Dermis microvascular lymphatic vessel endothelial cell (primary cell): ENCODE results near the gene C1orf74. TPM values are rescaled to one million over a fixed set of nuclear protein-coding genes. Genes with fewer than 3 reads are reported as not detected.

Experiments used
- DNase-seq, 2 donors: peaks; one replicate each; pipeline versions ENCODE4 v3.0.0 to v3.0.0-alpha.2; 2010; ENCODE audit warnings: low read depth in 2 of 2
- total RNA-seq: library from RNA; depleted of rRNA; stranded (reverse); fragments of >200 nt; gene quantifications from 2 replicates; pipeline ENCODE4 v1.2.1, GENCODE V29; 2014

Gene C1orf74
- total RNA-seq, 1 donor from 2014 or later, result 2.1 TPM

DNA sequence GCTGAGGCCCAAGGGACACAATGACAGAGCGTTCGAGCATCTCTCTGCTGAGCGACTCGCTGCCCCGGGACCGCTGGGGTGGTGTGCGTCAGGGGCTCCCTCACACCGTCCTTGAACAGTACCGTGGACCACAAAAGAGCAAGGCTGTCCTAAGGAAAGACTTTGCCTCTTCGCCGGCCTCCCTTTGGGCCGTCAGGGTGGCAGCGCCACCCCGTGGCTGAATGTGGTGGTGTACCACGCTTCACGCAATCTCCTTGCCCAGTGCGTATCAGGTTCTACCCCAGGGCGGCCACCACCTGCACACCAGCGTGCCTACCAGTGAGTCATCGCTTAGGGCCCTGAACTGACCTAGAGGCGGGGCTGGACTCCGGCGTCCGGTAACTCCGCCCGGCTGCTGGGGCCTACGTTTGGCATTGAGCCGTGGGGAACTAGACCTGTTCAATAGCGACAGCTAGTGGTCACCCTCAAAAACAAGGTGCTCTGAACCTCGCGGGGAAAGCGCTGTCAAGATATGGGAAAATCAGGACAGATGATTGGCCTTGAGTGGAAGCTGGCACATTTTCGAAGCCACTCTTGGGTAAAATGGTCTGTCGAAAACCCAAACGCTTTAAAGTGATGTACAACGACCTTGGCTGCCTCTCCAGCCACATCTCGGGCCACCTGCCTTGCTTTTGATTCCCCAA is 36.6 kb downstream of the C1orf74 start:
- DNase-seq, result peak; percentile 83 to 95

- DNase-seq, result no peak
Observed at GRCh38 chr1:209746451-209747165, 37.8 kb downstream of the C1orf74 start.

GRCh38 chr1:209743145-209743482 is 41.2 kb downstream of the C1orf74 start:
- no peak for DNase-seq

GRCh38 chr1:209742409-209743144 is 41.8 kb downstream of the C1orf74 start:
- DNase-seq, result no peak

GRCh38 chr1:209741889-209742288 is 42.5 kb downstream of the C1orf74 start:
- no peak for DNase-seq

GRCh38 chr1:209741193-209741592 is 43.2 kb downstream of the C1orf74 start:
- DNase-seq, result no peak

DNA sequence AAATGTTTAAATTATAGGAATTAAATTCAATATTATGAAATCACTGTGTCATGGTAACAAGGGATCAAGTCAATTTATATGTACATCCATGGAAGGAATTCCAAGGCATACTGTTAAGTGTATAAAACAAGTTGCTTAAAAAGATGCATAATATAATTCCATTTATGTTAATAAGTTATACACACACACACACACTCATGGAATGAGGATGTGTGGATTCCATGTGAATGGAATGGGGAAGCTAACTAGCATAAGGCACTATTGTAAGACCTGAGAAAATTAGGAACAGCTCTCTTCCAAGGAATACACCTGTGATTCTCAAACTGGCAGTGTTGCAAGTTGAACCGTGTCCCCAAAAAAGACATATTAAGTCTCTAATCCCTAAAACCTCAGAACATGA is 46.1 kb downstream of the C1orf74 start:
- DNase-seq, result no peak

- no peak for DNase-seq
Observed at GRCh38 chr1:209737118-209737505, 47.2 kb downstream of the C1orf74 start.

DNA sequence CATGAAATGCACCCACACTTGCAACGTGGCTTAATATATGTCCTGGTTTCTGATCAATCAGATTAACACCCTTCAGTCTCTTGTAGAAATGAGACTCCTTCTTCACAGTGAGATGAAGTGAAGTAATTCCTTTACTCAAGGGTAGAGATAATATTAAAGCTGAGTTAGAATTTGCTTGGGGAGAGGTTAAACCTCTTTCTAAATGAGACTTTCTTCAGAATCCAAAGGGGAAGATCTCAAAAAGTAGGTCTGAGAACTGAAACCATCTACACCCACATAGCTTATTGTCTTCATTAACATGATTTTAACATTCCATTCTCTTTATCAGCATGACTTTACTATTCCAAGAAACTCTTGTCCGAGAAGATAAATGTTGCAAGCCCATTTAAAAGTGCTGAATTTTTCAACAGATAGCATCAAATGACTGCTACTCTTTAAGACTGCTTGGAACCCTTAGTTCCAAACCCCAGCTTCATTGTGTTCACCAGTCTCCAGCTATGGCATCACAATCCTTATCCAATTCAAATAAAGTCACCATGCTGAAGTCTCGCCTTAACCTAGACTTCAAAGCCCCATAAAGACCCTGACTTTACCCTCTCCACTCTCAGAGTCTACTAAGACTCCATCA is 47.8 kb downstream of the C1orf74 start:
- no peak for DNase-seq

DNA sequence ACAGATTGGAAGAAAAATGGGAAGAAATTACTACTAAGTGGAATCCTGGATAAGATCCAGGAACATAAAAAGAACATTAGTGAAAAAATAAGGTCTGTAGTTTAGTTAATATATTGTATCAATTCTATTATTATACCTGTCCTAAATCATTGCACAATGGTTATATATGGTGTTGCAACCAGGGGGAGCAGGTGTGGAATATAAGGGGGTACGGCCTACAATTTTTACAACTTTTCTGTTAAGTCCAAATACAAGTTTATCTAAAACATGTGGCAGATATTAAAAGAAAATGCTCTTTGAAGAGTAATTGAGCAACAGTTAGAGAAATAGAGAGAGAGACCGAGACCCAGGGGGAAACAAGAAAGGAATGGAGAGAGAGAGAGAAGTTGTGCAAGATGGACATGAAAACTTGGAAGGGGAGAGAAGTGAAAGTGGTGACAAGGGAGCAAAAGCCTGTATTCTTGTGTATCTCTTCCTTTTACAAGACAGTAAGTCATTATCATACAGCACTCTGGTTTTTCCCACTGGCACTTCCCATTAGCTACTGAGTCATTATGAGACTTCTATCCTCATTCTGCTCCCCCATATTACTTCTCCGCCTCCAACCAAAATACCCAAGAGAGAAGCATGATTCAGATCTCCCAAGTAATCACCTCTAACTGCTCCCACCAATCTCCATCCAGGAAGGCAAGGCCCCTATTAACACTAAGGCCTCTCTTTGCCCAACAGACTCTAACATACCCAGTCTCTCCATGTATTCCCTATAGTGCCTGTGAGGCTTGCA is 50.8 kb downstream of the C1orf74 start:
- no peak for DNase-seq

- no peak for DNase-seq
Observed at GRCh38 chr1:209732725-209733124, 51.6 kb downstream of the C1orf74 start.

- DNase-seq, result no peak
Observed at GRCh38 chr1:209729436-209729835, 54.9 kb downstream of the C1orf74 start.

Other genes with a start within 250 kb of the C1orf74 start
- not detected in 2 replicates for gene CAMK1G, start 200.8 kb downstream of the C1orf74 start, total RNA-seq
- 1.3 and 3.0 TPM in 2 replicates for gene LAMB3, start 132.1 kb downstream of the C1orf74 start, total RNA-seq
- gene G0S2, start 109.1 kb downstream of the C1orf74 start, total RNA-seq, result 0.25 and 1.2 TPM in 2 replicates
- gene HSD11B1, start 79.7 kb downstream of the C1orf74 start, total RNA-seq, result not detected in 2 replicates
- not detected in 2 replicates for gene TRAF3IP3, start 28.5 kb downstream of the C1orf74 start, total RNA-seq
- gene IRF6, start 21.6 kb upstream of the C1orf74 start, total RNA-seq, result 0.51 and 2.6 TPM in 2 replicates
- gene UTP25, start 43.4 kb upstream of the C1orf74 start, total RNA-seq, result 4.0 and 5.3 TPM in 2 replicates
- 0.13 TPM in 2 replicates for gene SYT14, start 153.7 kb upstream of the C1orf74 start, total RNA-seq